K562 (cell line): ENCODE data around the gene DCUN1D2. TPM values are rescaled to one million over a fixed set of nuclear protein-coding genes. Genes with fewer than 3 reads are reported as not detected.

Experiments
- ATAC-seq: fragments of 200-7000 bp; cut with Tn5 transposase; 3 replicates; pipeline ENCODE4 v1.9.1; 2020; ENCODE audit warnings: moderate library complexity
- BruUV-seq: library from RNA; stranded (reverse); fragments of 400-500 nt; replicated peaks from 2 replicates; lab custom pipeline; 2021; lab: Mats Ljungman, UMichigan
- CTCF ChIA-PET: fragments of 300-600 bp; formaldehyde crosslinking; extraction: SDS; loops from one replicate; lab custom pipeline; 2021; ENCODE audit warnings: low intra/inter-chr PET ratio; lab: Yijun Ruan, JAX
- POLR2A ChIA-PET: fragments of 300-600, 350-650 bp; sonication (Branson Sonifier 250); formaldehyde crosslinking; extraction: SDS; loops from one replicate; lab custom pipeline; 2021; ENCODE audit warnings: antibody characterized with exemption, inconsistent platforms; lab: Yijun Ruan, JAX
- DNase-seq, 4 experiments: peaks; one replicate each; pipeline versions ENCODE4 v3.0.0 to v3.0.0-alpha.2; 2011 to 2018; ENCODE audit warnings: low spot score in 3 of 4, mixed read lengths in 3 of 4; ENCODE audit errors: extremely low read depth in 1 of 4
- FAIRE-seq: peaks from 2 replicates; lab custom pipeline; 2011; peaks lifted over from hg19 to GRCh38; lab: Jason Lieb, UNC
- H2AFZ ChIP-seq: 2 replicates; pipeline ENCODE4 v1.6.0; 2011; ENCODE audit warnings: low read depth, low read length, control low read depth, inconsistent platforms
- H3K27ac ChIP-seq: fragments of 200-600 bp; 3 replicates; pipeline ENCODE4 v1.8.0; 2011; ENCODE audit warnings: low read depth, mild to moderate bottlenecking, control low read depth, inconsistent platforms, low read length, moderate library complexity, mixed read lengths; ENCODE audit errors: extremely low read depth
- H3K27me3 ChIP-seq, 2 experiments: fragments of 300-600 bp in 1 of 2; 2 replicates in 1 of 2; 3 replicates in 1 of 2; pipeline versions ENCODE4 v1.6.0 to v1.8.0; 2011; ENCODE audit warnings: inconsistent platforms in 2 of 2, low read length in 2 of 2, mild to moderate bottlenecking in 1 of 2, mixed read lengths in 1 of 2, moderate library complexity in 1 of 2; ENCODE audit not compliant: control insufficient read depth in 2 of 2, insufficient read depth in 2 of 2
- H3K36me3 ChIP-seq: fragments of 300-600 bp; 3 replicates; pipeline ENCODE4 v1.8.0; 2011; ENCODE audit warnings: mild to moderate bottlenecking, low read length, inconsistent platforms; ENCODE audit not compliant: control insufficient read depth, insufficient read depth
- H3K4me1 ChIP-seq, 2 experiments: fragments of 200-600 bp in 1 of 2; replicated peaks in 1 of 2; 2 replicates in 1 of 2; 3 replicates in 1 of 2; pipeline versions ENCODE4 v1.5.1 to v1.8.0; 2011; ENCODE audit warnings: inconsistent platforms in 2 of 2, low read length in 2 of 2, mild to moderate bottlenecking in 1 of 2, mixed read lengths in 1 of 2, moderate library complexity in 1 of 2; ENCODE audit not compliant: control insufficient read depth in 2 of 2, insufficient read depth in 2 of 2
- H3K4me2 ChIP-seq: 2 replicates; pipeline ENCODE4 v1.6.1; 2011; ENCODE audit warnings: low read length, control low read depth, inconsistent platforms, mixed read lengths; ENCODE audit not compliant: insufficient read depth
- H3K4me3 ChIP-seq: fragments of 200-600 bp; sonication (generic), shearing (Covaris generic); 2 replicates; pipeline ENCODE4 v1.5.1; 2016; ENCODE audit warnings: control low read depth, inconsistent platforms
- H3K79me2 ChIP-seq: fragments of 200-600 bp; 3 replicates; pipeline ENCODE4 v1.8.0; 2011; ENCODE audit warnings: low read length, inconsistent platforms; ENCODE audit not compliant: control insufficient read depth, insufficient read depth
- H3K9ac ChIP-seq, 2 experiments: 2 replicates each; pipeline versions ENCODE4 v1.6.0 to v1.6.1; 2011; ENCODE audit warnings: low read depth in 2 of 2, low read length in 2 of 2, control low read depth in 1 of 2, inconsistent platforms in 1 of 2, mild to moderate bottlenecking in 1 of 2, mixed read lengths in 1 of 2; ENCODE audit not compliant: insufficient read depth in 1 of 2
- H3K9me1 ChIP-seq: one replicate; pipeline ENCODE4 v1.6.0; 2011; ENCODE audit warnings: inconsistent platforms, mild to moderate bottlenecking, low read length, moderate library complexity; ENCODE audit not compliant: control insufficient read depth, insufficient read depth
- H3K9me3 ChIP-seq: replicated peaks from 2 replicates; pipeline ENCODE4 v1.5.1; 2011; ENCODE audit warnings: low read depth, low read length, inconsistent platforms; ENCODE audit not compliant: control insufficient read depth, insufficient read depth
- H4K20me1 ChIP-seq: replicated peaks from 2 replicates; pipeline ENCODE4 v1.6.1; 2011; ENCODE audit warnings: low read length, inconsistent platforms, mixed read lengths; ENCODE audit not compliant: control insufficient read depth, insufficient read depth
- ATF7 ChIP-seq: fragments of 450-650 bp; IDR thresholded peaks from 2 replicates; pipeline ENCODE4 v1.7.1; 2014; ENCODE audit warnings: mild to moderate bottlenecking, moderate library complexity
- EP300 ChIP-seq: IDR thresholded peaks from 2 replicates; pipeline ENCODE4 v1.6.1; 2012; ENCODE audit warnings: low read length, improper control_type of control experiment
- LARP7 ChIP-seq: fragments of 450-650 bp; IDR thresholded peaks from 2 replicates; pipeline ENCODE4 v1.6.1; 2016
- WGBS: fragments of 100-300 bp; shearing (Covaris generic); methylation state at CpG from one replicate; pipeline ENCODE4 v1.1.6; 2016; ENCODE audit warnings: low coverage, mixed read lengths; ENCODE audit not compliant: insufficient coverage; ENCODE audit errors: missing lambda C conversion rate; 5-methylcytosine and 5-hydroxymethylcytosine counted together
- in situ Hi-C: fragments of 300-500 bp; cut with MboI; formaldehyde crosslinking; loops from 4 replicates; pipeline ENCODE4 v1.15.0; 2018; ENCODE audit warnings: inconsistent platforms, mixed read lengths
- intact Hi-C: fragments of 100-400 bp; cut with micrococcal nuclease; formaldehyde crosslinking; loops from 2 replicates; pipeline ENCODE4 v1.14.2; 2022
- polyA plus RNA-seq, 8 experiments: library from polyadenylated mRNA; depleted of rRNA in 4 of 8; stranded (reverse) in 5 of 8; unstranded in 3 of 8; fragments of >200 nt; fragmentation: Nextera tagmentation in 2 of 8; fragmentation: Illumina TruSeq in 1 of 8; extraction: Ambion mirVana in 2 of 8; extraction: Trizol in 1 of 8; gene quantifications; 2 replicates each; pipeline versions ENCODE4 v1.2.1 to v1.2.3, GENCODE V29; 2011 to 2014; ENCODE audit warnings: inconsistent platforms in 1 of 8, missing spikeins in 1 of 8
- total RNA-seq, 7 experiments: library from RNA; depleted of rRNA in 6 of 7; stranded (reverse); fragments of >200 nt in 6 of 7; fragmentation: Illumina TruSeq in 2 of 7; extraction: Trizol in 2 of 7; gene quantifications; 2 replicates each; pipeline versions ENCODE4 v1.2.1 to v1.2.3, GENCODE V29; 2011 to 2021; ENCODE audit warnings: low replicate concordance in 1 of 7
- TF ChIP-seq, protein P1 (sequence below): fragments of 450-650 bp; formaldehyde crosslinking; IDR thresholded peaks from 2 replicates; pipeline ENCODE4 v1.4.0; 2020; ENCODE audit warnings: mild to moderate bottlenecking, mixed read lengths
- TF ChIP-seq, protein P2 (sequence below): fragments of 250-450 bp; sonication (Bioruptor Pico); IDR thresholded peaks from 2 replicates; pipeline ENCODE4 v1.8.0; 2022; ENCODE audit warnings: inconsistent platforms
- TF ChIP-seq, protein P3 (sequence below): sonication (generic); formaldehyde crosslinking; IDR thresholded peaks from 2 replicates; pipeline ENCODE4 v1.8.1; 2023; ENCODE audit warnings: mild to moderate bottlenecking, missing genetic modification reagents

Gene DCUN1D2
- total and polyA plus RNA-seq, 9 of the 15 experiments (the other 6 are each of a cell fraction or from before 2014, with no cell fraction given): 2.1 to 16.8 (median 11.1) TPM

DNA sequence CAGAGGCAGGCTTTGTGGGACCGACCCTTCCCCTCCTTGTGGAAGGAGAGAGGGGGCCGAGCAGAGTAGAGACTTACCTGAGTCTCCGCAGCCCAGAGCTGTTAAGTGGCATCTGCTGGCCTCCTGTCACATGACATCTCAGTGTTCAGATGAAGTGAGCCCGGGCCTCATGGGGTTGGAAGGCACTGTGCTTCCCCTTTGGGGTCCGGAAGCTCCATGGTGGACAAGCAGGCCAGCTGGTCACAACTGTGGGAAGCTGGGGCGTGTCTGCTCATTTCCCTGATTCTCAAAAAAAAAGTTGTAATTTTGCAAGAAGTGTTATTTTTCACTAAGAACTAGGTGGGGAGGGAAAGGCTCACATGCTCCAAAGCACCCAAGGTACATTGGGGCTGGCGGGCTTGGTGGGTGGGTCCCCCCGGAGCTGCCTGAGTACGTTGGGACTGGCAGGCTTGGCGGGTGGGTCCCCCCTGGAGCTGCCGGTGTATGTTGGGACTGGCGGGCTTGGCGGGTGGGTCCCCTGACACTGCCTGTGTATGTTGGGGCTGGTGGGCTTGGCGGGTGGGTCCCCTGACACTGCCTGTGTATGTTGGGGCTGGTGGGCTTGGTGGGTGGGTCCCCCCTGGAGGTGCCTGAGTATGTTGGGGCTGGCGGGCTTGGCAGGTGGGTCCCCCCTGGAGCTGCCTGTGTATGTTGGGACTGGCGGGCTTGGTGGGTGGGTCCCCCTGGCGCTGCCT, 18.2 kb upstream of the DCUN1D2 start:
- H3K9ac ChIP-seq: no peak overlapping the region
- TF ChIP-seq EP300 (no peak), LARP7 (no peak), ATF7 (no peak)
- TF ChIP-seq, protein P1, sequence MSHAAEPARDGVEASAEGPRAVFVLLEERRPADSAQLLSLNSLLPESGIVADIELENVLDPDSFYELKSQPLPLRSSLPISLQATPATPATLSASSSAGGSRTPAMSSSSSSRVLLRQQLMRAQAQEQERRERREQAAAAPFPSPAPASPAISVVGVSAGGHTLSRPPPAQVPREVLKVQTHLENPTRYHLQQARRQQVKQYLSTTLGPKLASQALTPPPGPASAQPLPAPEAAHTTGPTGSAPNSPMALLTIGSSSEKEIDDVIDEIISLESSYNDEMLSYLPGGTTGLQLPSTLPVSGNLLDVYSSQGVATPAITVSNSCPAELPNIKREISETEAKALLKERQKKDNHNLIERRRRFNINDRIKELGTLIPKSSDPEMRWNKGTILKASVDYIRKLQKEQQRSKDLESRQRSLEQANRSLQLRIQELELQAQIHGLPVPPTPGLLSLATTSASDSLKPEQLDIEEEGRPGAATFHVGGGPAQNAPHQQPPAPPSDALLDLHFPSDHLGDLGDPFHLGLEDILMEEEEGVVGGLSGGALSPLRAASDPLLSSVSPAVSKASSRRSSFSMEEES (CRISPR knock-in tag): peak; percentile 25; the same call in 1 of the 2 replicates
- TF ChIP-seq, protein P2, sequence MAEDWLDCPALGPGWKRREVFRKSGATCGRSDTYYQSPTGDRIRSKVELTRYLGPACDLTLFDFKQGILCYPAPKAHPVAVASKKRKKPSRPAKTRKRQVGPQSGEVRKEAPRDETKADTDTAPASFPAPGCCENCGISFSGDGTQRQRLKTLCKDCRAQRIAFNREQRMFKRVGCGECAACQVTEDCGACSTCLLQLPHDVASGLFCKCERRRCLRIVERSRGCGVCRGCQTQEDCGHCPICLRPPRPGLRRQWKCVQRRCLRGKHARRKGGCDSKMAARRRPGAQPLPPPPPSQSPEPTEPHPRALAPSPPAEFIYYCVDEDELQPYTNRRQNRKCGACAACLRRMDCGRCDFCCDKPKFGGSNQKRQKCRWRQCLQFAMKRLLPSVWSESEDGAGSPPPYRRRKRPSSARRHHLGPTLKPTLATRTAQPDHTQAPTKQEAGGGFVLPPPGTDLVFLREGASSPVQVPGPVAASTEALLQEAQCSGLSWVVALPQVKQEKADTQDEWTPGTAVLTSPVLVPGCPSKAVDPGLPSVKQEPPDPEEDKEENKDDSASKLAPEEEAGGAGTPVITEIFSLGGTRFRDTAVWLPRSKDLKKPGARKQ (CRISPR knock-in tag): no peak
- TF ChIP-seq, protein P3, sequence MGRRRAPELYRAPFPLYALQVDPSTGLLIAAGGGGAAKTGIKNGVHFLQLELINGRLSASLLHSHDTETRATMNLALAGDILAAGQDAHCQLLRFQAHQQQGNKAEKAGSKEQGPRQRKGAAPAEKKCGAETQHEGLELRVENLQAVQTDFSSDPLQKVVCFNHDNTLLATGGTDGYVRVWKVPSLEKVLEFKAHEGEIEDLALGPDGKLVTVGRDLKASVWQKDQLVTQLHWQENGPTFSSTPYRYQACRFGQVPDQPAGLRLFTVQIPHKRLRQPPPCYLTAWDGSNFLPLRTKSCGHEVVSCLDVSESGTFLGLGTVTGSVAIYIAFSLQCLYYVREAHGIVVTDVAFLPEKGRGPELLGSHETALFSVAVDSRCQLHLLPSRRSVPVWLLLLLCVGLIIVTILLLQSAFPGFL (CRISPR knock-in tag): no peak
- H2AFZ ChIP-seq: no peak overlapping the region
- DNase-seq: no peak
- CTCF ChIA-PET: no interaction called here
- H3K79me2 ChIP-seq: peaks cover 9% of the 10 kb centered on the region
- H3K27me3 ChIP-seq: no peaks in the 10 kb centered on the region
- peaks cover 47% of the 10 kb centered on the region; the same call in 2 of the 3 replicates for H3K36me3 ChIP-seq
- H3K27ac ChIP-seq: no peak overlapping the region
- H3K9me3 ChIP-seq: no peaks in the 10 kb centered on the region
- WGBS: 74% methylated on average over 12 of the region's 17 CpGs
- POLR2A ChIA-PET: interaction anchor here (0.7 to 1.3 kb wide), 3 partner anchors 12 to 16 kb away, joined by 3 read pairs; no protein-coding TSS in a partner anchor
- FAIRE-seq: no peak
- H3K4me3 ChIP-seq: no peak overlapping the region
- in situ Hi-C loops: no loop called here
- intact Hi-C loops: no loop called here
- no peaks in the 10 kb centered on the region for H4K20me1 ChIP-seq
- no peak for ATAC-seq
- peaks cover 3% of the 10 kb centered on the region for H3K9me1 ChIP-seq
- no peak overlapping the region for H3K4me2 ChIP-seq
- H3K4me1 ChIP-seq: peaks cover 14 to 32% of the 10 kb centered on the region in 2 experiments; a peak in 4 of 5 replicates
- no TSS peak for BruUV-seq
